Measurements from ENCODE around the gene KCNH2.

DNA sequence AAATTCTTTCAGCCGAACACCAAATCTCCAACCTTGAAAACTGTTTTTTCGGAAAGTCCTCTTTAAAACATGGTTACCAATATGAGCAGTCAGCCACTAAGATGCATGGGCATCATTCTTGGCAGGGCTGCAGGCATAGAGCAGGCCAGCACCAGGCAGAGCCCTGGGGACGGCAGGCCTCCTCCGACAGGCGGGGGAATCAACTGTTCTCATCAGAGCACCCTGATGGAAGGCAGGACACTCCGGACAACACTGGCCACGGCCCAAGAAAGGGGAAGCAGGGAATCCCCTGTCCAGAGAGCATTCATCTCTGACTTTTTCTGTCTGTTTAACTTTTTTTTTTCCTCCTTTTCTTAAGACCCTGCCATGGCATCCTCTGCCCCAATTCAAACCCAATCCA lies 11.3 kb upstream of the KCNH2 start:
- no peak for TF ChIP-seq POLR2A (IDR thresholded peaks at IDR 0.05; ENCODE audit: low read depth, low read length)
- no peak for TF ChIP-seq POLR2AphosphoS5 (IDR thresholded peaks at IDR 0.05; ENCODE audit: low read depth, low read length)
- no peak for TF ChIP-seq POU2F2 (IDR thresholded peaks at IDR 0.05; ENCODE audit: low read depth, low read length)
- TF ChIP-seq PAX5 (IDR thresholded peaks at IDR 0.05; ENCODE audit: insufficient read depth, low read length, severe bottlenecking), result no peak
- no peak for TF ChIP-seq TAF1 (IDR thresholded peaks at IDR 0.05; ENCODE audit: low read depth, low read length)
